CD4-positive, alpha-beta memory T cell (primary cell): ENCODE data around the gene TMEM134. TPM values are rescaled to one million over a fixed set of nuclear protein-coding genes. Genes with fewer than 3 reads are reported as not detected.
A peak's percentile ranks its signal among the peaks of the same experiment; 100 is the strongest.

Experiments
- CTCF ChIA-PET: fragments of 350-600 bp; sonication (Branson Sonifier 250); formaldehyde crosslinking; loops from one replicate; lab custom pipeline; 2021; ENCODE audit warnings: inconsistent platforms; ENCODE audit not compliant: partially characterized antibody; lab: Charles Lee
- POLR2A ChIA-PET: fragments of 350-600 bp; sonication (Branson Sonifier 250); formaldehyde crosslinking; loops from one replicate; lab custom pipeline; 2021; ENCODE audit not compliant: partially characterized antibody; lab: Charles Lee
- DNase-seq, 5 donors: peaks; one replicate each; pipeline versions ENCODE4 v3.0.0 to v3.0.0-alpha.2; 2020 to 2022; ENCODE audit warnings: mixed read lengths in 1 of 5
- H3K27ac ChIP-seq: one replicate; pipeline ENCODE4 v1.7.0; 2013; ENCODE audit warnings: low read depth, low read length
- H3K27me3 ChIP-seq: 2 replicates; pipeline ENCODE4 v1.7.0; 2013; ENCODE audit warnings: mild to moderate bottlenecking, low read length, moderate library complexity; ENCODE audit not compliant: insufficient read depth
- H3K36me3 ChIP-seq: 2 replicates; pipeline ENCODE4 v1.7.0; 2013; ENCODE audit warnings: mild to moderate bottlenecking, low read length, moderate library complexity; ENCODE audit not compliant: insufficient read depth
- H3K4me1 ChIP-seq: 2 replicates; pipeline ENCODE4 v1.7.0; 2013; ENCODE audit warnings: mild to moderate bottlenecking, low read length, moderate library complexity; ENCODE audit not compliant: insufficient read depth
- H3K4me3 ChIP-seq, 2 donors: one replicate each; pipeline ENCODE4 v1.7.0; 2013; ENCODE audit warnings: low read length in 2 of 2, mild to moderate bottlenecking in 1 of 2
- H3K9me3 ChIP-seq, 2 donors: one replicate each; pipeline ENCODE4 v1.7.0; 2013; ENCODE audit warnings: low read length in 2 of 2, control low read depth in 1 of 2; ENCODE audit not compliant: control insufficient read depth in 1 of 2
- H3K27ac Mint-ChIP-seq, 7 donors: one replicate each; pipeline ENCODE4 v1.8.0; 2020 to 2021; ENCODE audit warnings: mixed read lengths in 7 of 7, mild to moderate bottlenecking in 6 of 7, inconsistent platforms in 3 of 7, moderate library complexity in 3 of 7
- H3K27me3 Mint-ChIP-seq, 2 donors: one replicate each; pipeline ENCODE4 v1.8.0; 2020 to 2021; ENCODE audit warnings: mixed read lengths in 2 of 2
- H3K36me3 Mint-ChIP-seq, 2 donors: one replicate each; pipeline ENCODE4 v1.8.0; 2020 to 2021; ENCODE audit warnings: mixed read lengths in 2 of 2, inconsistent platforms in 1 of 2, mild to moderate bottlenecking in 1 of 2
- H3K4me1 Mint-ChIP-seq, 4 donors: one replicate each; pipeline ENCODE4 v1.8.0; 2020 to 2021; ENCODE audit warnings: mixed read lengths in 4 of 4, mild to moderate bottlenecking in 1 of 4
- H3K4me3 Mint-ChIP-seq, 8 donors: one replicate each; pipeline ENCODE4 v1.8.0; 2020 to 2021; ENCODE audit warnings: mixed read lengths in 8 of 8, mild to moderate bottlenecking in 7 of 8, moderate library complexity in 6 of 8, inconsistent platforms in 3 of 8
- H3K9me3 Mint-ChIP-seq, 8 donors: one replicate each; pipeline ENCODE4 v1.8.0; 2020 to 2021; ENCODE audit warnings: mixed read lengths in 8 of 8, mild to moderate bottlenecking in 5 of 8, inconsistent platforms in 3 of 8, moderate library complexity in 1 of 8
- intact Hi-C: fragments of 100-400 bp; cut with micrococcal nuclease; formaldehyde crosslinking; loops from one replicate; pipeline ENCODE4 v1.15.1; 2023
- polyA plus RNA-seq, 2 donors: library from polyadenylated mRNA; unstranded; fragments of 300-500 nt; fragmentation: Illumina TruSeq; gene quantifications; one replicate each; pipeline ENCODE4 v1.2.3, GENCODE V29; 2021
- total RNA-seq, 2 experiments: library from RNA; stranded (reverse); gene quantifications; one replicate each; pipeline ENCODE4 v1.2.3, GENCODE V29; 2021

The TMEM134 gene
- total and polyA plus RNA-seq, 4 experiments from 2014 or later, result 90.1 to 162 (median 126) TPM

DNA sequence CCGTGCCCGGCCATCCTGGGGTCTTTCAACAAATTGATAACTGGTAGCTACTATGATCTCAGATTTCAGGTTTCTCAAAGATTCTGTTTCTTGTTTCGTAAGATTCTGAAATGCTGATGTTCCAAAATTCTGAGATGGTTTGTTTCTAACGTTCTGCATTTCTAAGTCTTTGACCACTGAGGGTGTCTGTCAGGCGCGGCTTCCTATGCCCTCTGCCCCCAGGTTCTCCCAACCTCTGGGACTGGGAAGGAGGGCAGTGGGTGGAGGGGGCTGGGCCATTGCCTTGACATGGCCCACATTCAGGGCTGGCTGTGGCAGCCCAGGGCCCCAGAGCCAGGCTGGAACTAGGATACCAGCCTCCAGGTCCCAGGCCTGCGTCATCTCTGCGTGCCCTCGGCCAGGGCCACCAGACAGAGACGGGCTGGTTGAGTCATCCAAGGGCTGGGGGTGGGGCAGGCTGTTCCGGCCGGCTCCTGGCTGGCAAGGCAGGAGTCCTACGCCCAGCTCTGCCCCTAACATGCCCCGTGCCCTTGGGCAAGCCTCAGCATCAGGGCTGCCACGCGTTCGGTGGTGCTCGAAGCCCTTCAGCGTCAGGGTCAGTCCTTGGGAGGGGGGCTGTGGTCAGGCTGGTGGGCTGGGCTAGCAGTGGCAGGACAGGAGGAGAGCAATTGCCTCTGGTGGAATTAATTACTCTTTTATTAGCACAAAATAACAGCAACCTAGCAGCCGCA lies 5.2 kb downstream of the TMEM134 start:
- Histone ChIP-seq H3K27me3 (no peaks in the 10 kb centered on the region), H3K27ac (peak overlapping the region; percentile 92), H3K9me3 (no peaks in the 10 kb centered on the region), H3K4me1 (peaks cover 41% of the 10 kb centered on the region), H3K4me3 (peak overlapping the region in 1 of 2 donors; percentile 61), H3K36me3 (no peaks in the 10 kb centered on the region)
- Mint-ChIP-seq H3K4me1 (peaks cover 16 to 44% (median 28%) of the 10 kb centered on the region in 4 donors), H3K9me3 (no peaks in the 10 kb centered on the region), H3K27ac (peak overlapping the region in 6 of 7 donors; percentile 81 to 96 (median 90)), H3K27me3 (no peaks in the 10 kb centered on the region), H3K36me3 (peaks cover 0 to 7% of the 10 kb centered on the region in 2 donors), H3K4me3 (peak overlapping the region; percentile 85 to 89 (median 86))
- CTCF ChIA-PET, result interaction anchor here (2.6 kb wide), 1 partner anchor 62 kb away, joined by 16 read pairs; the partner anchor contains the start of gene PPP1CA
- no peak for DNase-seq
- intact Hi-C loops, result loop anchor here (1.0 kb wide), 4 partner anchors 19 to 63 kb away; partner anchors contain the start of genes AIP, CDK2AP2, PPP1CA and PTPRCAP
- POLR2A ChIA-PET, result interaction anchor here (0.9 to 30.4 kb wide), 11 partner anchors 12 to 110 kb away, joined by 3 to 900 read pairs (median 13); partner anchors contain the start of genes AIP, CDK2AP2, CORO1B and POLD4

DNA sequence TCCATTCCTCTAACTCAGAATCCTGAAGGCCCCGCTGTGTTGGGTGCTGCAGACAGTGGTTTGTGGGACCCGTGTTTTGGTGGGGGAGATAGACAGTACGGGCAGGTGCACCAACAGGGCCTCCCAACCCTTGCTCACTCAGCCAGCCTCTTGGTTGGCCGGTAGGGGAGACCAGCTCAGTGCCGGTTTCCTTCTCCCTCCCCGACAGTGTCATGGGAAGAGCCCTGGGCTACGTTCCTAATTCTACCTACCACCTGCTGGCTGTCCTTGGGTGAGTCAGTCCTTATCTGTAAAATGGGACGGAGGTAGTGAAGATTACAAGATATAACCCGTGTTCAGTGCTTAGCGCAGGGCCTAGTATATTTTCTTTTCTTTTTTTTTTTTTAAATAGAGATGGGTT lies 5.9 kb downstream of the TMEM134 start:
- H3K36me3 ChIP-seq, result no peaks in the 10 kb centered on the region
- intact Hi-C loops, result no loop called here

DNA sequence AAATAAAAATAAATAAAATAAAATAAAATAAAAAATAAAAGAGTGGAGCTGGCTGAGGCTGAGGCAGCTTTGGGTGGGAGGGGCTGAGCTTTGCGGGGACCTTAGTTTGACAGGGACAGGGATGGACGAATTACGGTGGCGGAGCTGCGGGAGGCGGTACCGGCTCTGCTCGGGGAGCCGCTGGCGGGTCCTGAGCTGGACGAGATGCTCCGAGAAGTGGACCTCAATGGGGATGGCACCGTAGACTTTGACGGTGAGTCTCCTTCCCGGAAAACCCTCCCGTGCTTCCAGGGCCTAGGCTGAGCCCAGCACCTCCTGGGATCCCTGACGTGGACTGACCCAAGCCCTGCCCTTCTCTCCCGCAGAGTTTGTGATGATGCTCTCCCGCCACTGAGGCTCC lies 10.8 kb downstream of the TMEM134 start:
- no peak overlapping the region for H3K4me3 ChIP-seq
- Mint-ChIP-seq H3K4me3 (no peak overlapping the region), H3K27me3 (no peaks in the 10 kb centered on the region), H3K27ac (no peak overlapping the region), H3K9me3 (no peaks in the 10 kb centered on the region), H3K4me1 (peaks cover 3 to 5% (median 5%) of the 10 kb centered on the region in 4 donors), H3K36me3 (no peaks in the 10 kb centered on the region)
- POLR2A ChIA-PET, result interaction anchor here (0.9 to 30.4 kb wide), 3 partner anchors 10 to 38 kb away, joined by 3 to 900 read pairs (median 8); partner anchors contain the start of genes CORO1B, PTPRCAP and RPS6KB2
- CTCF ChIA-PET, result interaction anchor here (0.7 kb wide), 1 partner anchor 10 kb away, joined by 3 read pairs; the partner anchor contains the start of gene TMEM134
- DNase-seq, result no peak
- H3K27ac ChIP-seq, result no peak overlapping the region
- intact Hi-C loops, result no loop called here
- H3K4me1 ChIP-seq, result no peaks in the 10 kb centered on the region
- no peaks in the 10 kb centered on the region for H3K9me3 ChIP-seq
- H3K36me3 ChIP-seq, result no peaks in the 10 kb centered on the region
- no peaks in the 10 kb centered on the region for H3K27me3 ChIP-seq

More for the DNA sequence above, 5.9 kb downstream of the TMEM134 start:
- POLR2A ChIA-PET, result interaction anchor here (0.9 to 30.4 kb wide), 7 partner anchors 12 to 72 kb away, joined by 3 to 900 read pairs (median 4); partner anchors contain the start of genes CDK2AP2, CORO1B, PPP1CA and PTPRCAP
- CTCF ChIA-PET, result no interaction called here
- Histone ChIP-seq H3K27me3 (no peaks in the 10 kb centered on the region), H3K4me3 (no peak overlapping the region), H3K4me1 (peaks cover 37% of the 10 kb centered on the region), H3K27ac (no peak overlapping the region), H3K9me3 (no peaks in the 10 kb centered on the region)
- H3K36me3 Mint-ChIP-seq, result peaks cover 0 to 7% of the 10 kb centered on the region in 2 donors
- no peak for DNase-seq
- peak overlapping the region in 3 of 7 donors; percentile 50 to 57 (median 51) for H3K27ac Mint-ChIP-seq
- no peak overlapping the region for H3K4me3 Mint-ChIP-seq
- no peaks in the 10 kb centered on the region for H3K27me3 Mint-ChIP-seq
- no peaks in the 10 kb centered on the region for H3K9me3 Mint-ChIP-seq
- H3K4me1 Mint-ChIP-seq, result peaks cover 13 to 39% (median 24%) of the 10 kb centered on the region in 4 donors

DNA sequence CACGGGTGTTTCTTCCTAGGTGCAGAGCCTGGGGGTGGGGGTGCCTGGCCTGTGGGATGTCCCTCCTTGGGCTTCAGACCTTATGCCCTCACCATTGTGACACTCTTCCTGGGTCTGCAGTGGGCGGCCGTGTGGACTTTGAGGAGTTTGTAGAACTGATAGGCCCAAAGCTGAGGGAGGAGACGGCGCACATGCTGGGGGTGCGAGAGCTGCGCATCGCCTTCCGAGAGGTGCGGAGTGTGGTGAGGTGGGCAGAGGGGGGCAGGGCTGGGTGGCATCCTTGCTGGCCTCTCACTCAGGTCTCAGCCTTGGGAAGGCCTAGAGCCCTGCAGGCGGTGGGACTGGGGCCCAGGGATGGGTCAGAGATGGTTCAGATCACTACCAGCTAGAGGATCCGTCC lies 11.6 kb downstream of the TMEM134 start:
- H3K9me3 ChIP-seq, result no peaks in the 10 kb centered on the region
- Mint-ChIP-seq H3K36me3 (no peaks in the 10 kb centered on the region), H3K27me3 (no peaks in the 10 kb centered on the region), H3K9me3 (no peaks in the 10 kb centered on the region), H3K4me3 (no peak overlapping the region), H3K4me1 (peaks cover 3 to 5% (median 5%) of the 10 kb centered on the region in 4 donors), H3K27ac (peak overlapping the region in 2 of 7 donors; percentile 30 to 35)
- ChIA-PET CTCF (no interaction called here), POLR2A (interaction anchor here (2.8 to 30.4 kb wide), 2 partner anchors 11 to 19 kb away, joined by 8 to 900 read pairs; partner anchors contain the start of genes CORO1B, PTPRCAP and RPS6KB2)
- H3K36me3 ChIP-seq, result no peaks in the 10 kb centered on the region
- DNase-seq, result no peak
- intact Hi-C loops, result no loop called here
- no peak overlapping the region for H3K27ac ChIP-seq
- H3K4me3 ChIP-seq, result no peak overlapping the region
- H3K27me3 ChIP-seq, result no peaks in the 10 kb centered on the region
- H3K4me1 ChIP-seq, result no peaks in the 10 kb centered on the region

DNA sequence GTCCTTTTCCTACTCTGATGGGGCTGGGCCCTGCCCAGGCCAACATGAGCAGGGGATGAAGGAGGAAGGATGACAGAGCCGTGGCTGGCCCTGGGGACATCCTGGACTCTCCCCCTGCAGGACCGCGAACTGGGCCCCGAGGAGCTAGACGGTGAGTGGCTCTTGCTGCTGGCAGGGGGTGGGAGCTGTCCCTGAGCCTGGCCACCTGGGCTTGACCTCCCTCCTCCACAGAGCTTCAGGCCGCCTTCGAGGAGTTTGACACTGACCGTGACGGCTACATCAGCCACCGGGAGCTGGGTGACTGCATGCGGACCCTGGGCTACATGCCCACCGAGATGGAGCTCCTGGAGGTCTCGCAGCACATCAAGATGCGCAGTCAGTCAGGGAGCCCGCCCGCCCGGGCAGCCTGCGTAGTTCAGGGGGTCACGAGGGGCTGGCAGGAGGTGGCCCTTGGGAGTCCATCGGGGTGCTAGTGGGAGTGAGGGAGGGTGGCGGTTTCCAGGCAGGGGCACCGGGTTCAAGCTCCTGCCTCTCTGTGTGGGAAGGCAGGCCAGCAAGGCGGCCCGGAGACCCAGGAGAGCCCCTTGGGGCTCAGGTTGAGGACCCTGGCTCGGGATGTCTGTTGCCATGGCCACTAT lies 12.9 kb downstream of the TMEM134 start:
- intact Hi-C loops, result no loop called here

DNA sequence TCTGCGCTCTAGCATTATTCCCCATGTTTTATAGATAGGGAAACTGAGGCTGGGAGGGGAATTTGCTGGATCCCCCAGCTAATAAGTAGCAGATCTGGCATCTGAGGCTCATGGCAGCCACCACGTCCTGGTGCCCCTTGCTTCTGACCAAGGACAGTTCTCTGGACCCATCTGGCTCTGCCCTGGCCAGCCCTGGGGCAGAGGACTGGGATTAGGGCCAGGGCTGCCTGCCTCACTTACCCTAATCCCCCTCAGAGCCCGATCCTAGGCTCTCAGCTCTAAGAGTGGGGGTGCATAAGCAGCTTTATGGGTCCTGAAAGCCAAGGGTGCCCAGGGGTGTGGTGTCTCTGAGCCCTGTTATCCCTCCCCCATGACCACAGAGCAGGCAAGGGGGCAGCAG lies 14.0 kb downstream of the TMEM134 start, which contains the start of gene CABP4:
Gene CABP4 (plus strand): TSS at position 301 of the 400 bp plus-strand sequence. CDS start 70 bp downstream, at position 371.
- Mint-ChIP-seq H3K9me3 (no peaks in the 10 kb centered on the region), H3K4me3 (no peak within 1 kb of the TSS), H3K27ac (no peak within 1 kb of the TSS), H3K27me3 (no peaks in the 10 kb centered on the region), H3K36me3 (no peaks in the 10 kb centered on the region), H3K4me1 (peaks cover 4 to 11% (median 6%) of the 10 kb centered on the region in 4 donors)
- ChIA-PET CTCF (no interaction called here), POLR2A (interaction anchor here (0.8 to 30.4 kb wide), 3 partner anchors 14 to 53 kb away, joined by 3 to 900 read pairs (median 7); partner anchors contain the start of genes CORO1B, PPP1CA, PTPRCAP and RPS6KB2)
- Histone ChIP-seq H3K4me3 (no peak within 1 kb of the TSS), H3K27ac (no peak within 1 kb of the TSS), H3K4me1 (no peaks in the 10 kb centered on the region), H3K36me3 (no peaks in the 10 kb centered on the region), H3K9me3 (no peaks in the 10 kb centered on the region), H3K27me3 (no peaks in the 10 kb centered on the region)
- DNase-seq, result no peak
- intact Hi-C loops, result no loop called here

More for the DNA sequence above, 12.9 kb downstream of the TMEM134 start:
- no peaks in the 10 kb centered on the region for H3K27me3 Mint-ChIP-seq
- H3K9me3 Mint-ChIP-seq, result no peaks in the 10 kb centered on the region
- DNase-seq, result no peak
- Histone ChIP-seq H3K27me3 (no peaks in the 10 kb centered on the region), H3K27ac (no peak overlapping the region), H3K9me3 (no peaks in the 10 kb centered on the region), H3K4me3 (no peak overlapping the region), H3K4me1 (no peaks in the 10 kb centered on the region), H3K36me3 (no peaks in the 10 kb centered on the region)
- no peak overlapping the region for H3K27ac Mint-ChIP-seq
- peaks cover 4 to 9% (median 6%) of the 10 kb centered on the region in 4 donors for H3K4me1 Mint-ChIP-seq
- ChIA-PET POLR2A (interaction anchor here (1.0 to 30.4 kb wide), 4 partner anchors 9 to 65 kb away, joined by 3 to 900 read pairs (median 6); partner anchors contain the start of genes CORO1B, PPP1CA, PTPRCAP and RAD9A), CTCF (no interaction called here)
- H3K4me3 Mint-ChIP-seq, result no peak overlapping the region
- no peaks in the 10 kb centered on the region for H3K36me3 Mint-ChIP-seq
